HG03175 (cell line): Measurements from ENCODE around the gene POLD2.

Experiments
- ATAC-seq: cut with Tn5 transposase; IDR thresholded peaks from one replicate; pipeline ENCODE4 v1.9.1; 2021; ENCODE audit warnings: mild to moderate bottlenecking, moderate library complexity; ENCODE audit not compliant: unreplicated experiment

The POLD2 gene

GRCh38 chr7:44114586-44115310 is 8.6 kb downstream of the POLD2 start:
- ATAC-seq, result no peak

- ATAC-seq, result no peak
Measured at GRCh38 chr7:44113764-44114354, 9.5 kb downstream of the POLD2 start.

DNA sequence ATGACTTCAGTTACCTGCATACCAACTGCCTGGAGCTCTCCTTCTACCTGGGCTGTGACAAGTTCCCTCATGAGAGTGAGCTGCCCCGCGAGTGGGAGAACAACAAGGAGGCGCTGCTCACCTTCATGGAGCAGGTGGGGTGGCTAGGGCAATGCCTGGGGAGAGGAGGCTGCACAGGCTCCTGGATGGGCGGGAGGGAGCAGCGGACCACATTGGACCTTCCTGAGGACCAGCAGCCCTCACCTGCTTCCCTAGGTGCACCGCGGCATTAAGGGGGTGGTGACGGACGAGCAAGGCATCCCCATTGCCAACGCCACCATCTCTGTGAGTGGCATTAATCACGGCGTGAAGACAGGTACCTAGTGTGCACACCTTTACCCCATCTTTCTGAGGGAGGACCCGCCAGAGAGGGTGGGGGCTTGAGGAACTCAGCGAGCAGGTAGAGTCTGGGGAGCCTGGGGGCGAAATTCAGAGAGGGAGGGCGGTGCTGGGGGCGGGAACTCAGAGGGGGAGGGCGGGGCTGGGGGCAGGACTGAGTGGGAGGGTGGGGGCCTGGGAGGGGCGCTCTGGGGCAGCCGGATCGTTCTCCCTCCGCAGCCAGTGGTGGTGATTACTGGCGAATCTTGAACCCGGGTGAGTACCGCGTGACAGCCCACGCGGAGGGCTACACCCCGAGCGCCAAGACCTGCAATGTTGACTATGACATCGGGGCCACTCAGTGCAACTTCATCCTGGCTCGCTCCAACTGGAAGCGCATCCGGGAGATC is 10.2 kb downstream of the POLD2 start:
- ATAC-seq, result no peak

- no peak for ATAC-seq
Measured at GRCh38 chr7:44112231-44112996, 10.9 kb downstream of the POLD2 start.

DNA sequence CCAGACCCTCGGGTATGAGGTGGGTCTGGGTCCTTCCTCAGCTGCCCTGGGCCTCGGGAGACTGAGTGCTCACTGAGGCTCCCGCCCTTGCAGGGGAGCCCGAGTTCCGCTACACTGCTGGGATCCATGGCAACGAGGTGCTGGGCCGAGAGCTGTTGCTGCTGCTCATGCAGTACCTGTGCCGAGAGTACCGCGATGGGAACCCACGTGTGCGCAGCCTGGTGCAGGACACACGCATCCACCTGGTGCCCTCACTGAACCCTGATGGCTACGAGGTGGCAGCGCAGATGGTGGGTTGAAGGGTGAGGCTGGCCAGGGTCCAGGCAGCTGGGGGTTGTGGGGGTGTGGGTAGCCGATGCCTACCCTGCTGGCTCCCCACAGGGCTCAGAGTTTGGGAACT is 11.6 kb downstream of the POLD2 start:
- ATAC-seq, result no peak

DNA sequence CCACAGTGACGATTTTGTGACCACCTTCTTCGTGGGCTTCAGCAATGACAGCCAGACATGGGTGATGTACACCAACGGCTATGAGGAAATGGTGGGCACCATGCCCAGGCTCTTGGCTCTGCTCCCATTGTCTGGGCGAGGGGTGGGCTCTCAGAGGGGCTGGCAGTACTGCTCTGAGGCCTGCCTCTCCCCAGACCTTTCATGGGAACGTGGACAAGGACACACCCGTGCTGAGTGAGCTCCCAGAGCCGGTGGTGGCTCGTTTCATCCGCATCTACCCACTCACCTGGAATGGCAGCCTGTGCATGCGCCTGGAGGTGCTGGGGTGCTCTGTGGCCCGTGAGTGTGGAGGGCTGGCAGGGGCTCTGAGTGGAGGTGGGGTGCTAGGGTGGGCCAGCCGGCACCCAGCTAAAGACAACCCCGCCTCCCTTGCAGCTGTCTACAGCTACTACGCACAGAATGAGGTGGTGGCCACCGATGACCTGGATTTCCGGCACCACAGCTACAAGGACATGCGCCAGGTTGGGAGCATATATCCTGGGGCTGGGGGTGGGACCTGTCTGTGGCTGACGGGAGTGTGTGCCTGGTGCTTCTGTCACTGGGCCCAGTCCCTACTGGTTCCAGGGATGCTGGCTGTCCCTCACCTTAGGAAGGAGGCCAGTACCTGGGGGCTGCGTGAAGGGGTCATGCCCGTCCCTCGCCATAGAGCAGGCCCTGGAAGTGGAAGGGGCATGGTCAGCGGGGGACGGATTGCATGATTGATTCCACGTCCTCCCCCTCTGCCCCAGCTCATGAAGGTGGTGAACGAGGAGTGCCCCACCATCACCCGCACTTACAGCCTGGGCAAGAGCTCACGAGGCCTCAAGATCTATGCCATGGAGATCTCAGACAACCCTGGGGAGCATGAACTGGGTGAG is 12.4 kb downstream of the POLD2 start:
- ATAC-seq, result no peak

GRCh38 chr7:44109991-44110390 is 13.4 kb downstream of the POLD2 start:
- no peak for ATAC-seq

- ATAC-seq, result no peak
Measured at GRCh38 chr7:44108768-44109750, 14.3 kb downstream of the POLD2 start.

DNA sequence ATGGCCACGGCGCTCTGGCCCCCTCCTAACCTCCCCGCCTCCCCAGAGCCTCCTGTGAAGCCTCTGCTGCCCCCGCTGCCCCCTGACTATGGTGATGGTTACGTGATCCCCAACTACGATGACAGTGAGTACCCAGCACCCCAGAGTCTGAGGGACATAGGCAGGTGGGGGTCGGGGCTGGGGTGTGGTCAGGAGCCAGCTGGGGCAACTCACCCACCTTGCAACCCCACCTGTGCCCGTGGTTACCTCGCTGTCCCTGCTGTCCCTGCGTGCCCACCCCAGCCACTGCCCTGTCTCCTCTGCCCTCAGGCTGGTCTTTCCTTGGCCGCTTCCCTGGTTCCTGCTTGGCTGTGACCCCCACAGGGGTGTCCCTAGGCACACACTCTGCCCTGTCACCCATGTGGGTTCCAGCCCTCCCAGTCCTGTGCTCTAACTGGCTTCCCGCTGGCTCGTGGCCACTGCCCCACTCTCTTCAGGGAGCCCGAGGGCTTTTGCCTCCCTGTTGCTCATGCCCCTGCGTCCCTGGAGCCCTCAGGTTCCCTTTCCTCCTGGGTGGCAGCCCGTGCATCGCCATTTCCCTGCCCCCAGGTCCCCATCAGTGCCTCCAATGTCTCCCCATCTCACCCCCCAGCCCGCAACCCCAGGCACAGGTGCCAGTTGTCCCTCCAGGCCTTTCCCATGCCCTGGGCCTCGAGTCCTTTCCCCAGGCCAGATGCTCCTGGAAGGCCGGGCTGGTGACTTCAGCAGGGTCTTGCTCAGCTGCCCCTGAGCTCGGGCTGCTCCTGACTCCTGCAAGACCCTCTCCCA is 15.2 kb downstream of the POLD2 start:
- ATAC-seq, result no peak

GRCh38 chr7:44107116-44107960 is 16.0 kb downstream of the POLD2 start:
- ATAC-seq, result no peak

DNA sequence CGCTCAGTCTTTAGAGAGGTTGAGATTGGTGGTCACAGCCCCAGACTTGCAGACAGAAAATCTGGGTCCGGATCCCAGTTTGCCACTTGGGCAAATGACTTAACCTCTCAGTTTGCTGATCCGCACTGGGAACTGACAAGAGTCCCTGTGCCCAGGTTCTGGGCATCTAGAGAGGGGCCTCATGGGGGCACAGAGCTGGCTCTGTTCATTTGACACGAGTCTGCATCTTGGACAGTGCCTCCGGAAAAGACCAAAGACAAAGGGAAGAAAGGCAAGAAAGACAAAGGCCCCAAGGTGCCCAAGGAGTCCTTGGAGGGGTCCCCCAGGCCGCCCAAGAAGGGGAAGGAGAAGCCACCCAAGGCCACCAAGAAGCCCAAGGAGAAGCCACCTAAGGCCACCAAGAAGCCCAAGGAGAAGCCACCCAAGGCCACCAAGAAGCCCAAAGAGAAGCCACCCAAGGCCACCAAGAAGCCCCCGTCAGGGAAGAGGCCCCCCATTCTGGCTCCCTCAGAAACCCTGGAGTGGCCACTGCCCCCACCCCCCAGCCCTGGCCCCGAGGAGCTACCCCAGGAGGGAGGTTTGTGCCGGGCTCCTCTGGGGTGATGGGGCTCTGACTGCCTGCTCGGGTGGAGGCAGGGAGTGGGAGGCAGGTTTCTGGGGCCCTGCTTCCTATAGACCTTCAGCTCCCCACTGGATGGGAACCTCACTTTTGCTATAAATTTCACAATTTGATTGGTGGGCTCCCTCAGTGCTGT is 16.9 kb downstream of the POLD2 start:
- no peak for ATAC-seq

GRCh38 chr7:44105832-44106231 is 17.5 kb downstream of the POLD2 start:
- no peak for ATAC-seq

DNA sequence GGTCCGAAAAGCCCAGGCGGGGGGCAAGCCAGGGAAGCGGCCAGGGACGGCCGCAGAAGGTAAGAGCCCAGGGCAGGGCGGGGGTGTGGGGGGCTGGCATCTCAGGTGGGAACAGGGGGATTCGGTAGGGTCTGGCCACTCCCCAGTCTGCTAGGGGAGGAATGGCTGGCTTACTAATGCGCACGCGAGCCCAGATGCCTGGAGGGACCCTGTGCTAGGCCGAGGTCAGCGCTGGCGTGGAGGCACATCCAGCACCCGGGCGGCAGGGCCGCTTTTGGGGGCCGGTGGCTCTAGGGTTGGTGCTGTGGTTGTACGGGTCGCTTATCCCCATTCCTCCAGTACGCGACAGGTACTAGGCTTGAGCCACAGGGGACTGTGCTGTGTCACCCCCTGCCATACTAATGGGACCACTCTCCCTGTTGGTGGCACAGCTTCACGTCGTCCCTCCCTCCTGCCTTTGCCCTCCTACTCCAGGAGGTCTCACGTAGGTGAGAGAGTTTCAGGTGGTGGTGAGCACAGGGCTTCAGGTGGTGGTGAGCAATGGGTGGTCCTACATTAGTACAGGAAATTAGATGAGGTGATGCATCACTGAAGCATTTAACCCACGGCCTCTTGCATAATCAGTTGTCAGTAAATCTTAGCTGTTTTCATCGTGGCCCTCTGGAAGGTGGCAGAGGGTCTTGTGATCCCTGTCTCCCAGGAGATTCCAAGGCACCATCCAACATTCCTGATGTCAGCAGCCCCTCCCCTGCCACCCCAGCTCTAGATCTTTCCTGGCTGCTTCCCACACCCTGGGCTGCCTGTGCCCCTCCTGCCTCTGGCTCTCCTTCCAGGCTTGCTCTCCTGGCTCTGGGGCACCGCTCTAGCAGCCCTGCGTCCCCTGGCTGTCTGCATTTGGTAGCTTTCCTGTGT is 18.2 kb downstream of the POLD2 start:
- no peak for ATAC-seq

GRCh38 chr7:44103923-44104859 is 19.2 kb downstream of the POLD2 start, which contains the start of gene AEBP1:
Gene AEBP1, plus strand, starts transcription at chr7:44104345. Its CDS starts 321 bp downstream, at chr7:44104666.
- no peak for ATAC-seq
